ENCODE results near the gene H2AZ2.

GRCh38 chr7:44853391-44853790 is 5.5 kb upstream of the H2AZ2 start:
- TF ChIP-seq EZH2 (IDR thresholded peaks at IDR 0.05; ENCODE audit: insufficient read depth, low read length) (no peak), CTCF (IDR thresholded peaks at IDR 0.05; ENCODE audit: insufficient read depth, low read depth, low read length) (no peak)
